Measurements from ENCODE around the gene UGT1A4. TPM values are rescaled to one million over a fixed set of nuclear protein-coding genes. Genes with fewer than 3 reads are reported as not detected.

Gene UGT1A4
- polyA plus RNA-seq, 4 donors, result 0.09 to 7.3 (median 0.66) TPM; not detected in 1

DNA sequence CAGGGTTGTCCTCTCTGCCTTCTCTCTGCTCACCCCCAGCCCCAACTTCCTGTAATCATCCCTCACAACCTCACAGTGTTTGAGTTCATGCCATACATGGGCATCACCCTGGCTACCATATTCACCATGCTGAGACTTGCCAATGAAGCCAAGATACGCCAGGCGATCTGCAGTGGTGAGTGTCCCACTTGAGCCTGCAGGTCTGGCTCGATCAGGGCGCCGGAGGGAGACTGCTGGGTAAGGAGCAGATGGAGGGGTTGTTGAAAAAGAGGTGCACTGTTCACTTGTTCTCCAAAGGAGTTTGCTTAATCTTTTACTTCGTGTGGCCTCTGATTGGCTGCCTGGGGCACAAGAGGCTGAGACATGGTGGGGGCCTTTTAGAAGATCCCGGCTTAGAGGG lies 74.2 kb downstream of the UGT1A4 start:
- H3K27me3 ChIP-seq (ENCODE audit: control insufficient read depth in 3 of 3, insufficient read depth in 3 of 3, low read length in 3 of 3), result no peaks in the 10 kb centered on the region
- 89 to 91% (median 89%) methylated on average over 7 of the region's 7 CpGs for WGBS, 3 donors
- H3K36me3 ChIP-seq (ENCODE audit: control insufficient read depth in 3 of 3, insufficient read depth in 2 of 3, low read depth in 1 of 3, low read length in 3 of 3), result no peaks in the 10 kb centered on the region
- peaks cover 0 to 14% (median 0%) of the 10 kb centered on the region in 3 donors for H3K4me1 ChIP-seq (ENCODE audit: control insufficient read depth in 3 of 3, insufficient read depth in 2 of 3, low read depth in 1 of 3, low read length in 2 of 3)
- H3K27ac ChIP-seq (ENCODE audit: low read depth in 1 of 3, low read length in 2 of 3), result no peak overlapping the region
- no peak overlapping the region for H3K4me3 ChIP-seq (ENCODE audit: low read depth in 1 of 3, low read length in 3 of 3)
- H3K9me3 ChIP-seq (ENCODE audit: control insufficient read depth in 2 of 2, insufficient read depth in 1 of 2, low read depth in 1 of 2, low read length in 1 of 2), result no peaks in the 10 kb centered on the region
- DNase-seq (no peak), FAIRE-seq (no peak)

DNA sequence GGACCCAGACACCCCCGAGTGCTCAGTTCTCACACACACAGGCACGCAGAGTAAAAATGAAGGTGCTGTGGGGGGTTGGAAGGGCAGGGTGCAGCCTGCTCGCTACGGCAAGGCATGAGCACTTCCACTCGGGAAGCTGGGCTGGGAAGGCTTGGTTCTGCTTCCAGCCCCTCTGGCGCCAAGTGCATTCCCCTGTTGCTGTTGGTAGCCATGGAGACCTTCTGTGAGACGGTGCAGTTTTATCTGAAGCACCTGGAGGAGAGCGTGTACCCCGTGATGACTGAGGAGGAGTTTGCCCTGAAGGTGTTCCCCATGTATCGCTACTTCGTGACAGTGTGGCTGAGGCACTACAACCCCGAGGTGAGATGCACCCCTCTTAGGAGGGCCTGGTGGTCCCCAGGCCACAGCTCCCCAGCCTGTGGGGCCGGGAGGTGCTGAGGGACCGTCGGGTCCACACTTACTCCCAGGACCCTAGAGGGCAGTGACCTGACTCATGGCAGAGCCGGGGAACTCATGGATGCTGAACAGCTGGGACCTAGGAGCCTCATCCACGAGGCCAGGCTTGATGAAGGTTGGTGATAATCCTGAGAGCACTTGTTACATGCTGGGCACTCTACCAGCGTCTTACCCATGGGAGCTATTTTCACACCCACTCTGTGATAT lies 75.1 kb downstream of the UGT1A4 start:
- peaks cover 0 to 14% (median 0%) of the 10 kb centered on the region in 3 donors for H3K4me1 ChIP-seq (ENCODE audit: control insufficient read depth in 3 of 3, insufficient read depth in 2 of 3, low read depth in 1 of 3, low read length in 2 of 3)
- FAIRE-seq (no peak), DNase-seq (peak; percentile 11 to 74)

DNA sequence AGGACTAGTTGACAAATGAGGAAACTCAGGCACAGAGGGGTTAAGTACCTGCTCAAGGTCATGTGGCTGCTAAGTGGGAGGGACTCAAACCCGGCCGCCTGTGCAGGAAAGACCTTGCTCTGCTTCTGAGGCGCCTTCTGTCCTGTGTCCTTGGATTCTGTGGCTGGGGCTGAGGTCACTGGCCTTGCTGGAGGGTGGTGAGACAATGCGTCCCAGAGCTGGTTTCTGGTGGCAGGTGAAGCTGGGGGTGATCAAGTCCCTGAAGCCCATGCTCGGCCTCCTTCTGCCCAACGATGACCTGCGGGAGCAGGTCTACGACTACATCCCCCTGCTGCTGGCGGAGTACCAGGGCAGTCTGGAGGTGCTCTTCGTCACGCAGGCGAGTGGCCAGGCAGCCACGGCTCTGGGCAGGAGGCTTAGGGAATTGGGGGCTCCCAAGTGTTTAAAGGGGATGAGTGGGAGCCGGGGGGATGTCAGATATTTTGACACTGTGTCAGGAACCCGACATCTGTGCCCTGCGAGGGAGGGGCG lies 75.7 kb downstream of the UGT1A4 start:
- FAIRE-seq (no peak), DNase-seq (peak in 1 of 2 donors; percentile 38)
- no peaks in the 10 kb centered on the region for H3K9me3 ChIP-seq (ENCODE audit: control insufficient read depth in 2 of 2, insufficient read depth in 1 of 2, low read depth in 1 of 2, low read length in 1 of 2)
- H3K27me3 ChIP-seq (ENCODE audit: control insufficient read depth in 3 of 3, insufficient read depth in 3 of 3, low read length in 3 of 3), result no peaks in the 10 kb centered on the region
- H3K4me3 ChIP-seq (ENCODE audit: low read depth in 1 of 3, low read length in 3 of 3), result no peak overlapping the region
- H3K4me1 ChIP-seq (ENCODE audit: control insufficient read depth in 3 of 3, insufficient read depth in 2 of 3, low read depth in 1 of 3, low read length in 2 of 3), result peaks cover 0 to 14% (median 0%) of the 10 kb centered on the region in 3 donors
- no peak overlapping the region for H3K27ac ChIP-seq (ENCODE audit: low read depth in 1 of 3, low read length in 2 of 3)
- 76 to 79% (median 76%) methylated on average over 17 of the region's 17 CpGs for WGBS, 3 donors
- no peaks in the 10 kb centered on the region for H3K36me3 ChIP-seq (ENCODE audit: control insufficient read depth in 3 of 3, insufficient read depth in 2 of 3, low read depth in 1 of 3, low read length in 3 of 3)

More for the DNA sequence above, 75.1 kb downstream of the UGT1A4 start:
- H3K9me3 ChIP-seq (ENCODE audit: control insufficient read depth in 2 of 2, insufficient read depth in 1 of 2, low read depth in 1 of 2, low read length in 1 of 2), result no peaks in the 10 kb centered on the region
- H3K27me3 ChIP-seq (ENCODE audit: control insufficient read depth in 3 of 3, insufficient read depth in 3 of 3, low read length in 3 of 3), result no peaks in the 10 kb centered on the region
- 40 to 67% (median 44%) methylated on average over 18 of the region's 18 CpGs for WGBS, 3 donors
- H3K36me3 ChIP-seq (ENCODE audit: control insufficient read depth in 3 of 3, insufficient read depth in 2 of 3, low read depth in 1 of 3, low read length in 3 of 3), result no peaks in the 10 kb centered on the region
- peak overlapping the region in 1 of 3 donors; percentile 30 for H3K27ac ChIP-seq (ENCODE audit: low read depth in 1 of 3, low read length in 2 of 3)
- no peak overlapping the region for H3K4me3 ChIP-seq (ENCODE audit: low read depth in 1 of 3, low read length in 3 of 3)

DNA sequence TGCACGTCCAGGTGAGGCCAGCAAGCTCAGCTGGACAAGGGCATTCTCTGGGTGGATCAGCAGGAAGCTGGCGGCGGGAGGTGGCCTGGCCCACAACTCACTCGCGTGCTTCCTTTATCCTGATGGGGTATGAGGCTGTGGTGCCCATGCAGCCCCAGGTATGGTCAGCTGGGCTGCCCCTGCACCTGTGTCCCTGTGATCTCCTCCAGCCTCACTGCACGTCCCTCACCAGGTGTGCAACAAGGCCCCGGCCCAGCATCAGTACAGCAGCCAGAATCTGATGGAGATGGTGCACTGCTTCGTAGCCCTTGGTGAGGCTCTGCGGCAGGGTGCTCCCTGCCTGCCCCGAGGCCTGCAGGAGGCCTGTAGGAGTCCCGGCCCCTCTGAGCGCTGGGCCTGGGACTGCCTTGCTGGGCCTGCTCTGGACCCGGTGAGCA lies 77.2 kb downstream of the UGT1A4 start:
- no peak for FAIRE-seq
- Histone ChIP-seq H3K36me3 (ENCODE audit: control insufficient read depth in 3 of 3, insufficient read depth in 2 of 3, low read depth in 1 of 3, low read length in 3 of 3) (no peaks in the 10 kb centered on the region), H3K9me3 (ENCODE audit: control insufficient read depth in 2 of 2, insufficient read depth in 1 of 2, low read depth in 1 of 2, low read length in 1 of 2) (no peaks in the 10 kb centered on the region), H3K27me3 (ENCODE audit: control insufficient read depth in 3 of 3, insufficient read depth in 3 of 3, low read length in 3 of 3) (no peaks in the 10 kb centered on the region), H3K27ac (ENCODE audit: low read depth in 1 of 3, low read length in 2 of 3) (no peak overlapping the region), H3K4me3 (ENCODE audit: low read depth in 1 of 3, low read length in 3 of 3) (no peak overlapping the region), H3K4me1 (ENCODE audit: control insufficient read depth in 3 of 3, insufficient read depth in 2 of 3, low read depth in 1 of 3, low read length in 2 of 3) (peaks cover 0 to 14% (median 0%) of the 10 kb centered on the region in 3 donors)
- 94 to 97% (median 95%) methylated on average over 13 of the region's 13 CpGs for WGBS, 3 donors
- no peak for DNase-seq

DNA sequence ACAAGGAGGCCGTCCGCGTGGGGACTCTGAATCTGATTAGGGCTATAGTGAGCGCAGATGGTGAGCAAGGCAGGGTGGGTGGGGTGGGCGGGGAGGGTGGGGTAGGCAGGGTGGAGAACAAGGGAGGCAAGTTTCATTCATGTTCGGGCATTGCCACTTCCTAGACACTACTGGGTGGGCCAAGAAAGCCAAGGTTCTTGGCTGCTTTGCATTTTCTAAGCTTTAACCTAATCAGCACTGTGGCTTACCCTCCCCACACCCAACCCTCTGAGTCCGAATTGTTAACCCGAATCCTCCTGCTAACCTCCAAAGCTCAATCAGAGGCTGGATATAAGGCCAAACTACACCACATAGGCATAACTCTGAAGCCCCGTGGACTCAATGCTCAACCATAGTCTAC lies 77.7 kb downstream of the UGT1A4 start:
- 82 to 95% (median 90%) methylated on average over 9 of the region's 9 CpGs for WGBS, 3 donors
- H3K4me1 ChIP-seq (ENCODE audit: control insufficient read depth in 3 of 3, insufficient read depth in 2 of 3, low read depth in 1 of 3, low read length in 2 of 3), result peaks cover 0 to 14% (median 0%) of the 10 kb centered on the region in 3 donors
- no peaks in the 10 kb centered on the region for H3K27me3 ChIP-seq (ENCODE audit: control insufficient read depth in 3 of 3, insufficient read depth in 3 of 3, low read length in 3 of 3)
- no peak for DNase-seq
- H3K27ac ChIP-seq (ENCODE audit: low read depth in 1 of 3, low read length in 2 of 3), result no peak overlapping the region
- no peaks in the 10 kb centered on the region for H3K36me3 ChIP-seq (ENCODE audit: control insufficient read depth in 3 of 3, insufficient read depth in 2 of 3, low read depth in 1 of 3, low read length in 3 of 3)
- H3K9me3 ChIP-seq (ENCODE audit: control insufficient read depth in 2 of 2, insufficient read depth in 1 of 2, low read depth in 1 of 2, low read length in 1 of 2), result no peaks in the 10 kb centered on the region
- H3K4me3 ChIP-seq (ENCODE audit: low read depth in 1 of 3, low read length in 3 of 3), result no peak overlapping the region
- no peak for FAIRE-seq

DNA sequence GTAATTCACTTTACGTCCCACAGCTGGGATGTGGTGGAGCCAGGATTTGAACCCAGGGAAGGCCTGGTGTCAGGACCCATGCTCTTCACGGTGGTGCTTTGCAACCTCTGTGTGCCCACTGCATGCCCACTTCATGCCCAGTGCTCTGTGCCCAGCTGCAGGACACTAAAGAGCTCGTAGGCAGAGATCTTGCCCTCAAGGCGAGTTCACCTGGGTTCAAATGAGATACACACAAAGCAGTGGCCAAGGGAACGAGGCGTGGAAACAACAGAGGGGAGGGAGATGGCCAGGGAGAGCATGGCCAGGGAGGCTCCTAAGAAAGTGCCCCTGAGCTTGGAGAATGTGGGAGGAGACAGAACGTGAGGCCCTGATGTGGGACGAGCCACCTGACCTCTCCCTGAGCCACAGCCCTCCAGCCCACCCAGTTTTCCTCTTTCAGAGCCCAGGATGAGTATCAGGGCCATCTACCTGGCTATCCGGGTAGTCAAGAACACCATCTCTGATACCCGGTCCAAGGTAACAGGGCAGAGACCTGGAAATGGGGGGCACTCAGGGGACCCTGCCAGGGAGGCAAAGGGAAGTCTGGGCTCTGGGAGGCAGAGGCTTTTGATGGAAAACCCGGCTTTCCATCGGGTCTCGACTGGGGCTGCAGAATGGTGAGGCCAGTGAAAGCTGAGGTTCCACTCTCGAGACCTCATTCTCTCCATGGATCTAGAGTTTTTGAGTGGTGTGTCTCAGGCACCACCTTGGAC lies 80.0 kb downstream of the UGT1A4 start:
- 81 to 84% (median 84%) methylated on average over 14 of the region's 14 CpGs for WGBS, 3 donors
- FAIRE-seq (no peak), DNase-seq (no peak)
- H3K4me1 ChIP-seq (ENCODE audit: control insufficient read depth in 3 of 3, insufficient read depth in 2 of 3, low read depth in 1 of 3, low read length in 2 of 3), result peaks cover 0 to 7% (median 0%) of the 10 kb centered on the region in 3 donors
- H3K27me3 ChIP-seq (ENCODE audit: control insufficient read depth in 3 of 3, insufficient read depth in 3 of 3, low read length in 3 of 3), result no peaks in the 10 kb centered on the region
- H3K4me3 ChIP-seq (ENCODE audit: low read depth in 1 of 3, low read length in 3 of 3), result no peak overlapping the region
- H3K36me3 ChIP-seq (ENCODE audit: control insufficient read depth in 3 of 3, insufficient read depth in 2 of 3, low read depth in 1 of 3, low read length in 3 of 3), result no peaks in the 10 kb centered on the region
- H3K9me3 ChIP-seq (ENCODE audit: control insufficient read depth in 2 of 2, insufficient read depth in 1 of 2, low read depth in 1 of 2, low read length in 1 of 2), result no peaks in the 10 kb centered on the region
- H3K27ac ChIP-seq (ENCODE audit: low read depth in 1 of 3, low read length in 2 of 3), result no peak overlapping the region

DNA sequence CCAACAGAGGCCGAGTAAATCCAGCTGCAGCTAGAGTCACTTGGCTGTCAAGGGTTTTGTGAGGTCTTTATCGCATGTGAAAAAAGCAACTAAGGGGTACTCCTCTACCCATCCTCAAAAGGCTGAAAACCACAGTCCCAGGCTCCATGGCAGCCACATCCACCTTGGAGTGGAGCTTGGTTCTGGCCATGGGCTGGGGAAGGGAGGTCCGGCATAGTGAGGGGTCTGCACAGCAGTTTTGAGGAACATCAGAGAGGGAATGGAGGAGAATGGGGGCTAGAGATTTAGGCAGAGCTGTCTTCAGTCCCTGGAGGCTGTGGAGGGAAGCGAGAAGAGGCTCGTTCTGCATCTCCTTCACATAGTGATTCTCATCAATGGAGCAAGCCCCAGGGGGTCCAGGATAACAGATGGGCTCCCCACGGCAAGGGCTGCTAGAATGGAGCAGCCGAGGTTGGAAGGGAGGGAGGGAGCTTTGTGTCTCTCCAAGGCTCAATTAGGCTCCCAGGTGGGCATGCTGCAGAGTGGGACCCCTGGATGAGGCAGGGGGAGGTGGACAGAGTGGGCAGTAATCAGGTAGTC lies 80.6 kb downstream of the UGT1A4 start:
- H3K9me3 ChIP-seq (ENCODE audit: control insufficient read depth in 2 of 2, insufficient read depth in 1 of 2, low read depth in 1 of 2, low read length in 1 of 2), result no peaks in the 10 kb centered on the region
- FAIRE-seq, result no peak

DNA sequence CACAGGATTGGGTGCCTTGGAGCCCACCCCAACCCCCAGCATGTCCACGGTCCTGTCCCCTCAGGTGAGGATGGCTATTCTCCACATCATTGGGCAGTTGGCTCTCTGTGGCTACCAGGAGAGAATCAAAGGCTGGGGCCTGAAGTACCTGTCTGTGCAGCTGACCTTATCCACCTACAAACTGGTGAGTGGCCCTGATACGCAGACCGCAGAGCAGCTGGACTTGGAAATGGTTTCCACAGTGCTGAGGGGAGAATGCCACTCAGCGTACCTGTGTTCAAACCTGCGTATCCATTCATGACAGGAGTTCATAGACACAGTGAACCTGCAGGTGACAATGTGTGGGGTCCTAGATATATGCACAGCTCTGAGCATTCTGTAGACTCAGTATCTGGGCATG lies 81.2 kb downstream of the UGT1A4 start:
- Histone ChIP-seq H3K36me3 (ENCODE audit: control insufficient read depth in 3 of 3, insufficient read depth in 2 of 3, low read depth in 1 of 3, low read length in 3 of 3) (no peaks in the 10 kb centered on the region), H3K4me1 (ENCODE audit: control insufficient read depth in 3 of 3, insufficient read depth in 2 of 3, low read depth in 1 of 3, low read length in 2 of 3) (no peaks in the 10 kb centered on the region), H3K27me3 (ENCODE audit: control insufficient read depth in 3 of 3, insufficient read depth in 3 of 3, low read length in 3 of 3) (no peaks in the 10 kb centered on the region), H3K4me3 (ENCODE audit: low read depth in 1 of 3, low read length in 3 of 3) (no peak overlapping the region), H3K9me3 (ENCODE audit: control insufficient read depth in 2 of 2, insufficient read depth in 1 of 2, low read depth in 1 of 2, low read length in 1 of 2) (no peaks in the 10 kb centered on the region), H3K27ac (ENCODE audit: low read depth in 1 of 3, low read length in 2 of 3) (no peak overlapping the region)
- FAIRE-seq, result no peak
- no peak for DNase-seq
- WGBS, 3 donors, result 54 to 79% (median 60%) methylated on average over 5 of the region's 5 CpGs

More for the DNA sequence above, 80.6 kb downstream of the UGT1A4 start:
- Histone ChIP-seq H3K27ac (ENCODE audit: low read depth in 1 of 3, low read length in 2 of 3) (no peak overlapping the region), H3K4me1 (ENCODE audit: control insufficient read depth in 3 of 3, insufficient read depth in 2 of 3, low read depth in 1 of 3, low read length in 2 of 3) (peaks cover 0 to 3% (median 0%) of the 10 kb centered on the region in 3 donors), H3K36me3 (ENCODE audit: control insufficient read depth in 3 of 3, insufficient read depth in 2 of 3, low read depth in 1 of 3, low read length in 3 of 3) (no peaks in the 10 kb centered on the region), H3K4me3 (ENCODE audit: low read depth in 1 of 3, low read length in 3 of 3) (no peak overlapping the region), H3K27me3 (ENCODE audit: control insufficient read depth in 3 of 3, insufficient read depth in 3 of 3, low read length in 3 of 3) (no peaks in the 10 kb centered on the region)
- WGBS, 3 donors, result 66 to 78% (median 74%) methylated on average over 7 of the region's 7 CpGs
- DNase-seq, result no peak

Data from small intestine (tissue), 7 donors.